HG02885 (cell line): ENCODE data around the gene SAFB2.

Experiments used
- ATAC-seq: cut with Tn5 transposase; IDR thresholded peaks from one replicate; pipeline ENCODE4 v1.9.1; 2021; ENCODE audit warnings: mild to moderate bottlenecking; ENCODE audit not compliant: unreplicated experiment, poor library complexity

Gene SAFB2

GRCh38 chr19:5622465-5623396 lies at the start of gene SAFB2, which contains the start of gene SAFB:
TSS of gene SAFB2 (minus strand) at chr19:5622776. CDS start at chr19:5622715, 61 bp downstream.
TSS of gene SAFB (plus strand) at chr19:5623083. CDS start at chr19:5623206, 123 bp downstream.
- ATAC-seq, result peak; percentile 87

DNA sequence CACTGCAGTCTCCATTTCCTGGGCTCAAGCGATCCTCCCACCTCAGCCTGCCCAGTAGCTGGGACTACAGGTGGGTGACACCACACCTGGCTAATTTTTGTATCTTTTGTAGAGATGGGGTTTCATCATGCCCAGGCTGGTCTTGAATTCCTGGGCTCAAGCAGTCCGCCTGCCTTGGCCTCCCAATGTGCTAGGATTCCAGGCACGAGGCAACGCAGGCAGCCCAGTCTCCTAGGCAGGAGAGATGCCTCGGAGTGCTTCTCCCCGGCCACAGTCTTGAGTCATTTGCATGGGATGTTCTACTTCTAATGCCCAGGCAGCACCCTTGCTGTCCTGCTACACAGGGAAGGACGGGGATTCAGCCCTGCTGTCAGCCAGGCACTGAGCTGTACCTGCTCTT lies 49.0 kb upstream of the SAFB2 start:
- ATAC-seq, result no peak

DNA sequence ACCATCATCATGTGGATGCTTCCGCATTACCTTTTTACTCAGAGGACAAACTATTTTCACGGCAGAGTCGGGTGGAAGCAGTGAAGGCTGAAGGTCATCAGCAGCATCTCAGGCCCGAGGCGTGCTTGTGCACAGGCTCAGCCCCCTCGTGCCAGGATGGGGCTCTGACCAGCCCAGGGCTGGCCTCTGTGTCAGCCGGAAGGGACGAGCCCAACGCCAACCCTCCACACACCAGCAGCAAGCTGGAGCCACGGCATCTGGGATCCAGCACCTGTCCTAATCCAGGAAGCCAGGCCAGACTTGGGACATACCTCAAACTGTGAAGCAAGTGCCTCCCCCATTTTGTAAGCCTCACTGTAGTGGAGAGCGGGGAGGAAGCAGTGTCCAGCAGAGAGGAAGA lies 46.6 kb upstream of the SAFB2 start:
- ATAC-seq, result no peak

- ATAC-seq, result no peak
Observed at GRCh38 chr19:5667751-5668271, 45.2 kb upstream of the SAFB2 start.

DNA sequence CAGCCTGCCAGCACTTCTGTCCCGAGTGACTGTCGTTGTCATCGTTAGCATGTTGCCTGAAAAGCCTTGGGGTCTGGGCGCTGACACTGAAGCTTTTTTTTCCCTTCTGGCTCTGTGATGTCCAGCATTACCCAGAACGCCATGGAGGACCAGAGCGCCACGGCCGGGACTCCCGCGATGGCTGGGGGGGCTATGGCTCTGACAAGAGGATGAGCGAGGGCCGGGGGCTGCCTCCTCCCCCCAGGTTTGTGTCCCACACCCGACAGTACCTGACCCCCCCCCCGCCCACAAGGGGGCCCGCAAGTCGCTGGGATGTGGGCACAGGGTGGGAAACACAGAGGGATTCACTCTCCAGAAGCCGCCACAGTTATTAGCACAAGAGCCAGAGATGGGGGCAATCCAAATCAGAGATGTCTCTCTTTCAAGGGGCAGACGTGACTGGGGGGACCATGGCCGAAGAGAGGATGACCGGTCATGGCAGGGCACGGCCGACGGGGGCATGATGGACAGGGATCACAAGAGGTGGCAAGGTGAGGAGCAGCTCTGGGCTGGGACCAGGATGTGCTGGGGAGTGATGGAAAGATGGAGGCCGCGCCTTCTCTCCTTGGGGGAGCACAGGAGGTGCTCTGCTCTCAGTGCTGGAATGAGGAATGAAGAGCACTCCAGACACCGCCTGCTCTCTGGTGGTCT lies 44.5 kb upstream of the SAFB2 start:
- no peak for ATAC-seq

- ATAC-seq, result no peak
Observed at GRCh38 chr19:5665781-5666513, 43.4 kb upstream of the SAFB2 start.

- ATAC-seq, result no peak
Observed at GRCh38 chr19:5664515-5664914, 41.9 kb upstream of the SAFB2 start.

- no peak for ATAC-seq
Observed at GRCh38 chr19:5663904-5664303, 41.3 kb upstream of the SAFB2 start.

- ATAC-seq, result no peak
Observed at GRCh38 chr19:5661483-5661882, 38.9 kb upstream of the SAFB2 start.

- no peak for ATAC-seq
Observed at GRCh38 chr19:5655412-5655811, 32.8 kb upstream of the SAFB2 start.

- ATAC-seq, result no peak
Observed at GRCh38 chr19:5654931-5655330, 32.4 kb upstream of the SAFB2 start.

GRCh38 chr19:5652261-5652660 lies 29.7 kb upstream of the SAFB2 start:
- ATAC-seq, result no peak

- no peak for ATAC-seq
Observed at GRCh38 chr19:5651361-5651760, 28.8 kb upstream of the SAFB2 start.

GRCh38 chr19:5648464-5648863 lies 25.9 kb upstream of the SAFB2 start:
- no peak for ATAC-seq

DNA sequence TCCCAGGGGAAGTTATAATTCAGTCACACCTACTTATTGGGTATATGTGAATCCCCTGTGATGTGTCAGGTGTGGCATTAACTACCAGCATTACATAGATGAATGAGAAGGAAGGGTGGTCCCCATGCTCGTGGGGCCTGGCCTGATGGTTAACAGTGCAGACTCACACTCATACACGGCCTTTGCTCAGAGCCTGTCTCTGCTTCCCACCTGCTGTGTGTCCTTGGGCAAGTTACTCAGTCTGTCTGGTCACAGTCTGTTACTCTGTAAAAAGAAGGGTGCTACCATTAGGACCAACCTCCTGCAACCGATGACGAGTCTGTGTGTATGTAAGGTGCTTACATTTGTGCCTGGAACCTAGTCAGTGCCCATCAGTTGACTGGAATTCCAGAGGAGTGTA lies 24.1 kb upstream of the SAFB2 start:
- ATAC-seq, result no peak

DNA sequence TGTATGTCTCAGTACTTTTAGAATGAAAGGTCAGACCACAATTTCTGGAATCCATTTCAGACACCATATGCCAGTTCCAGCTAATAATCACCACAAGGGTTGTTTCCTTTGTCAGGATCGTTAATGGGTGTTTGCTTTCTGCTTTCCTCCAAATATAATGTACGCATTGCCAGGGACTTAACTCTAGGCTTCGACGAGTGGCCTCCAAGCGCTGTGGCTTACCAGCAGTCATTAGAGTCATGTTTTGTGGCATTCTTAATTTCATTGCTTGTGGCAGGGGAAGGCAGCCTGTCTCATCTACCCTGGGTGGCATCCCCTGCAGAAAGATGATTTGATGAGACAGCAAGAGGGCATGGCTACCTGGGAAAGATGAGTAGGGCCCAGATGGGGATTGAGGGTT lies 22.8 kb upstream of the SAFB2 start:
- ATAC-seq, result no peak

GRCh38 chr19:5644037-5644436 lies 21.5 kb upstream of the SAFB2 start:
- ATAC-seq, result no peak

- ATAC-seq, result no peak
Observed at GRCh38 chr19:5643060-5643459, 20.5 kb upstream of the SAFB2 start.

GRCh38 chr19:5642204-5642603 lies 19.6 kb upstream of the SAFB2 start:
- no peak for ATAC-seq

DNA sequence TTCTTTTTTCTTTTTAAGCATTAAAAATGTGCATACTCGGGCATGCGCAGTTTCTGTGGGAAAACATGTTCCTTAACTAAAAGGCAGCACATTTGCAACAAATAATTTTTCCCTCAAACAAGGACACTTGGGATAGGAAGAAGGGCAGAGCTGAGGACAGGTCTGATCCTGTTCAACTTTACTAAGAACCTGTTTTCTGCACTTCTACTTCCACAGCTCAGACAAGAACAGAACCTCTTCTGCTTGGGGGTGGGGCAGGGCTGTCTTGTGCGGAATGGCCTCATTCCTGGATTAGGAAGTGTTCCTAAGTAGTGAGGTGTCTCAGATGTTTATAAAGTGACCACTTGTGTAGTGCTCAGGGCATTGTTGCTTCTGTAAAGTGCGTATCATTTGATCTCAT lies 18.6 kb upstream of the SAFB2 start:
- no peak for ATAC-seq

- no peak for ATAC-seq
Observed at GRCh38 chr19:5637971-5638370, 15.4 kb upstream of the SAFB2 start.
